HG03280 (cell line): Measurements from ENCODE around the gene ECM1.

ENCODE experiments used
- ATAC-seq: cut with Tn5 transposase; IDR thresholded peaks from one replicate; pipeline ENCODE4 v1.9.1; 2021; ENCODE audit warnings: mild to moderate bottlenecking, moderate library complexity; ENCODE audit not compliant: unreplicated experiment

ECM1 gene

DNA sequence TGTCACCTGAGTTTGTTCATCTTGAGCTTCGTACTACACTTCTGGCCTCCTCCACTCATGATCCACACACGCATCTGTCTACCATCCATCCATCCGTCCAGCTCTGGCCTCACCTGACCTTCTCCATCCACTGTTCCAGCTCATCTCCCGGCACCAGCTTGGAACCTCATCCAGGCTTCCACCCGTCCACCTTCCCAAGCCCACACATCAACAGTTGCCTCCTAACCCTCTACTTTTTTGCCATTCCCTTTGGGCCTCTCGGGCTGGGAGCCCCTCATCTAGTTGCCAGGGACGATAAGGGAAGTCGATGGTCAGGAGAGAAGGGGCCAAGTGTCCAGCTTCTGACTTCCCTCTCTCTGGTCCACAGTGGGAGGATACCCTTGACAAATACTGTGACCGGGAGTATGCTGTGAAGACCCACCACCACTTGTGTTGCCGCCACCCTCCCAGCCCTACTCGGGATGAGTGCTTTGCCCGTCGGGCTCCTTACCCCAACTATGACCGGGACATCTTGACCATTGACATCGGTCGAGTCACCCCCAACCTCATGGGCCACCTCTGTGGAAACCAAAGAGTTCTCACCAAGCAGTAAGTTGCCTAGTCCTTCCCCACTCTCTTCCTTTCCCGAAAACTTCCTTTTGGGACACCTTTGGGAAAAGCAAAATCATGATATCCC lies 4.2 kb downstream of the ECM1 start:
- no peak for ATAC-seq

DNA sequence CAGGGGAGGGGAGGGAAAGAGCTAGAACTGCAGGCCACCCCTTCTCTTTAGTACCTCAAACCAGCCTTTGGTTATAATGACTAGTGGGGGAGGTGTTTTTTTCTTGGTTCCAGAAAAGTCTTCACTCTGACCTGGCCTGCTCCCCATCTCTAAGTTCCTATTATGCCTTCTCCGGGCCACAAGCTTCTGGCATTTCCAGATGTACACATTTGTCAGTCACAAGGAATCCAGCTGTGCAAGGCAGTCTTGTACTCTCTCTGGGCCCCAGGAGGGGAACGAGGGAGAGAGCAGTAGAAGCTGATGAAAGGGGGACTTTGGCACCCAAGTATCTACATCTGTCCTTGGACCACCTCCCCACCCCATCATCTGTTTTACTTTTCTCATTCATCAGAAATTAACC lies 4.9 kb downstream of the ECM1 start:
- no peak for ATAC-seq

- no peak for ATAC-seq
These were observed 5.5 kb downstream of the ECM1 start for GRCh38 chr1:150513351-150513791.

- ATAC-seq = no peak
These were observed 6.4 kb downstream of the ECM1 start for GRCh38 chr1:150514260-150514659.

GRCh38 chr1:150514913-150515327 lies 7.0 kb downstream of the ECM1 start:
- no peak for ATAC-seq

- peak; percentile 97 for ATAC-seq
These were observed 7.6 kb downstream of the ECM1 start, which contains the start of gene FALEC for GRCh38 chr1:150515328-150516049. FALEC (plus strand) TSS chr1:150515752.

- ATAC-seq = no peak
These were observed 8.2 kb downstream of the ECM1 start for GRCh38 chr1:150516050-150516591.

GRCh38 chr1:150516616-150517015 lies 8.7 kb downstream of the ECM1 start:
- no peak for ATAC-seq

GRCh38 chr1:150521196-150521968 lies 13.5 kb downstream of the ECM1 start:
- ATAC-seq = no peak

DNA sequence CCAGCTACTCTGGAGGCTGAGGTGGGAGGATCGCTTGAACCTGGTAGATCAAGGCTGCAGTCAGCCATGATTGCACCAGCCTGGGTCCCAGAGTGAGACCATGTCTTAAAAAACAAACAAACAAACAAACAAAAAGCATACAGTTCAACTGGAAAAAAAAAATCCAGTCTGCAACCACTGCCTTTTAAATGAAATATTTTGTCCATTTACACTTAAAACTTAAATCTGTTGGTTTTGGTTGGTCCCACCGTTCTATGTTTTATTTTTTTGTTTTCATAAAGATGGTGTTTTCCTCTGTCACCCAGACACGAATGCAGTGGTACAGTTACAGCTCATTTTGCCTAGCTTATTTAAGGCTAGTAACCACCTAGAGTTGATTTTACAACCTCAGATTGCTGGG lies 17.4 kb downstream of the ECM1 start:
- no peak for ATAC-seq

DNA sequence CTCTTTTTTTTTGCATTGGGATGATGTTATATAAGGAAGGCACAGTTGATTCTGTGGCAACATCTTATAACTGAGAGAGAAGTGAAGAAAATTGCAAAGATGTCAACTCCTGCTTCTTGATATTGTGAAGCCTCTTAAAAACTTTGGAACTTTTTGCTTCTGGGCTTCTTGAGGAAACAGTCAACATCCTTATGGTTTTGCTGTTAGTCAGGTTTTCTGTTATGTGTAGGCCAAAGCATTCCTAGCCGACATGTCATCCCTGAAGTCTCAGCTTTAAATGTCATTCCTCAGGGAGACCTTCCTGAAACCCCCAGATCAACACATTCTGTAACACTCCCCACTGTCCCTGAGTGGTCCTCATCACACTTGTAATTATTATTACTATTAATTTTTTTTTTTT lies 20.3 kb downstream of the ECM1 start:
- ATAC-seq = no peak

DNA sequence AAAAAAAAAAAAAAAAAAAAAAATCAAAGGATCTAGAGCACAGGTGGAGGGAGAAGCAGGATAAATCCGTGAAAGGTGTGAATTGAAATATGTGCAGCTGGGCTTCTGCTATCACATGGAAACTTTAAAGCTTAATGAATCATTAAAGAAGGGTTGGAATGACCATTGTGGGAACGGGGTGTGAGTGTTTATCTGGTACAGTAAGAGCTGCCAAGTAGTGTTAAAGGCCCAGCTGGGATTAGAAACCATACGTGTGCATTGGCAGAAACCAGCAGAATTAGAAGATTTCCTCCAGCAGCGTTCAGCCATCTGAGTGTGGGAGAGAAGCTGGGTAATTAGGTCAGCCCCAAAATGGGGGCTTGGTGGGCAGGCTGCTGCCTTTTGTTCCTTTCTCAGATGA lies 21.1 kb downstream of the ECM1 start:
- ATAC-seq = no peak

- no peak for ATAC-seq
These were observed 22.7 kb downstream of the ECM1 start for GRCh38 chr1:150530491-150531159.

- ATAC-seq = no peak
These were observed 25.0 kb downstream of the ECM1 start for GRCh38 chr1:150532860-150533259.

DNA sequence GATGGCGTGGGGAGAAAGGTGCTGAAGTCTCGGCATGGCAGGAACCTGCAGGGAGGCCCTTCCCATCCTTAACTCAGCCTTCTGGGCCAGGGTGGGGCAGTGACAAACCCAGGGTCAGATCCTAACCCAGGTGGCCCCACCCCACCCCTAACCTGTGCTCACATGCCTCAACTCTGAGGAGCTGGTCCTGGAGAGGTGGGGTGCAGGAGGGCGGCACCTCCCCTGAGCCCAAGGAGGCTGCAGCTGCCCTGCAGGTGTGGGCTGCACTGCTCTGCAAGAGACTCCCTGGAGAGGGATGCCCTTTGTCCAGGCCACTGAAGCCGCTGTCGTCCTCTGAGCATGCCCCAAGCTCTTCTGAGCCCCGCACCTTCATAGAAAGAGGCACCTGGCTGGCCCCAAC lies 26.1 kb downstream of the ECM1 start:
- ATAC-seq = no peak

- ATAC-seq = no peak
These were observed 27.8 kb downstream of the ECM1 start for GRCh38 chr1:150535511-150536287.

DNA sequence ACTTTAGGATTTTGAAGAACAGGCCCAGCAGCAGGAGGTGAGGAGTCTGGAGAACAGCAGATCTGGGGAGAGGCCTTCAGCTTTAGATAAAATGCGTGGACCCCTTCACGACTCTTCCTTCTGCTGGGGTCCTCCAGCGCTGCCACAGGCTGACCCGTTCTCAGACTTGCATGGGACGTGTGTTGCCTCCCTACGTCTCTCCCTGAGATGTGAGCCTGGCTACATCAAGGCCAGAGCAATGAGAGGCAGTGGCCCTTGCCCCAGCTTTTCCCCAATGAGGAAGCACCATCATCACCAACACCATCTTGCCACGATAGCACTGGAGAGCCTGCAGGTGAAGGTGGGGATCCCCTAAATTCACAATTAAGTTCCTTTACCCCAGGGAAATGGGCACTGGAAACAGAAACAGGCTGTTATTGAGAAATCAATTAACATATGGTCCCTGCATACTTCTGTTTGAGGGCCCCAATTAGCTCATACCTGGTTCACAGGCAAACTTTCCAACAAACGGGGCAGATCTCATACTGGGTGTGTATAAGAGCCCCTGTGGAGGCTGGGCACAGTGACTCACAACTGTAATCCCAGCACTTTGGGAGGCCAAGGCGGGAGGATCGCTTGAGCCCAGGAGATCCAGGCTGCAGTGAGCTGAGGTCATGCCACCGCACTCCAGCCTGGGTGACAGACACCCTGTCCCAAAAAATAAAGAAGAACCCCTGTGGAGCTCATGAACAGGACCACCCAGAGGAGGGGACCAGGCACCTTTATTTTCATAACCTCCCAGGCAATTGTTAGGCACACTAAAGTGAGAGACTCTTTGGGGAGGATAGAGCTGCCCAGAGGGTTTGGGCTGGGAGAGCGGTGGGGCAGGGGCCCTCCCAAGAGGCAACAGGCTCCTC lies 29.2 kb downstream of the ECM1 start:
- ATAC-seq = no peak

GRCh38 chr1:150537732-150538684 lies 30.1 kb downstream of the ECM1 start:
- ATAC-seq = no peak
